Astrocyte of the spinal cord (primary cell): ENCODE results near the gene FNDC11.
A peak's percentile ranks its signal among the peaks of the same experiment; 100 is the strongest.

Source experiments
- DNase-seq: peaks from one replicate; pipeline ENCODE4 v3.0.0; 2011; ENCODE audit warnings: low read depth, low spot score
- H3K4me3 ChIP-seq: 2 replicates; pipeline ENCODE4 v1.5.1; 2011; ENCODE audit warnings: low read depth, mild to moderate bottlenecking, low read length, moderate library complexity
- CTCF ChIP-seq: IDR thresholded peaks from 2 replicates; pipeline ENCODE4 v1.5.1; 2012; ENCODE audit warnings: low read depth, mild to moderate bottlenecking, low read length, inconsistent platforms
- in situ Hi-C: cut with HindIII; loops from 2 replicates; pipeline ENCODE4 v1.10.0; 2017; ENCODE audit warnings: low sequenced_read_pairs

The FNDC11 gene

GRCh38 chr20:63519668-63520503 is 34.1 kb upstream of the FNDC11 start:
- peak overlapping the region; percentile 66 for H3K4me3 ChIP-seq
- peak; percentile 15 for TF ChIP-seq CTCF
- in situ Hi-C loops: no loop called here
- DNase-seq: peak; percentile 23

GRCh38 chr20:63520504-63520933 is 33.4 kb upstream of the FNDC11 start, which contains the start of gene PPDPF:
Gene PPDPF, plus strand, starts transcription at chr20:63520765. Its CDS starts 544 bp downstream, at chr20:63521309.
- in situ Hi-C loops: no loop called here
- TF ChIP-seq CTCF: no peak
- H3K4me3 ChIP-seq: peak within 1 kb of the TSS; percentile 66
- peak; percentile 78 for DNase-seq

- DNase-seq: peak; percentile 62
- no peak for TF ChIP-seq CTCF
- peak overlapping the region; percentile 66 for H3K4me3 ChIP-seq
- in situ Hi-C loops: no loop called here
Observed at GRCh38 chr20:63520934-63521601, 32.9 kb upstream of the FNDC11 start.

- H3K4me3 ChIP-seq: peak overlapping the region; percentile 66
- TF ChIP-seq CTCF: no peak
- in situ Hi-C loops: no loop called here
- DNase-seq: no peak
Observed at GRCh38 chr20:63521602-63522001, 32.4 kb upstream of the FNDC11 start.

GRCh38 chr20:63522091-63522868 is 31.7 kb upstream of the FNDC11 start:
- DNase-seq: no peak
- peak overlapping the region; percentile 66 for H3K4me3 ChIP-seq
- no peak for TF ChIP-seq CTCF
- in situ Hi-C loops: no loop called here

GRCh38 chr20:63522981-63523611 is 30.9 kb upstream of the FNDC11 start:
- in situ Hi-C loops: no loop called here
- no peak for TF ChIP-seq CTCF

More at GRCh38 chr20:63522981-63523611, 30.9 kb upstream of the FNDC11 start:
- DNase-seq: no peak
- no peak overlapping the region for H3K4me3 ChIP-seq
